H1 (cell line): ENCODE measurements around the gene SLC16A11. TPM values are rescaled to one million over a fixed set of nuclear protein-coding genes. Genes with fewer than 3 reads are reported as not detected.
A peak's percentile ranks its signal among the peaks of the same experiment; 100 is the strongest.

Experiments
- CTCF ChIA-PET: fragments of 300-600 bp; sonication (Branson Sonifier 250); formaldehyde crosslinking; loops from one replicate; lab custom pipeline; 2021; ENCODE audit not compliant: partially characterized antibody; lab: Charles Lee
- POLR2A ChIA-PET: fragments of 300-600 bp; sonication (Branson Sonifier 250); formaldehyde crosslinking; loops from one replicate; lab custom pipeline; 2021; ENCODE audit warnings: inconsistent platforms; ENCODE audit not compliant: partially characterized antibody; lab: Charles Lee
- DNase-seq, 2 experiments: peaks; one replicate each; pipeline versions ENCODE4 v3.0.0 to v3.0.0-alpha.2; 2010 to 2022; ENCODE audit warnings: low spot score in 2 of 2, low read depth in 1 of 2, mixed read lengths in 1 of 2
- FAIRE-seq: peaks from 2 replicates; lab custom pipeline; 2011; peaks lifted over from hg19 to GRCh38; lab: Jason Lieb, UNC
- H2AFZ ChIP-seq: 2 replicates; pipeline ENCODE4 v1.8.1; 2012; ENCODE audit warnings: low read length, inconsistent platforms
- H2AK5ac ChIP-seq: 2 replicates; pipeline ENCODE4 v1.6.1; 2013; ENCODE audit warnings: low read depth, low read length
- H2BK120ac ChIP-seq: replicated peaks from 2 replicates; pipeline ENCODE3; 2013; ENCODE audit warnings: low read depth, low read length, inconsistent platforms
- H2BK12ac ChIP-seq: 2 replicates; pipeline ENCODE4 v1.6.1; 2013; ENCODE audit warnings: low read depth, low read length
- H2BK15ac ChIP-seq: 2 replicates; pipeline ENCODE4 v1.6.1; 2013; ENCODE audit warnings: low read length
- H2BK20ac ChIP-seq: 2 replicates; pipeline ENCODE4 v1.6.1; 2013; ENCODE audit warnings: low read length
- H2BK5ac ChIP-seq: 2 replicates; pipeline ENCODE4 v1.6.1; 2013; ENCODE audit warnings: low read depth, low read length
- H3K14ac ChIP-seq: 2 replicates; pipeline ENCODE4 v1.6.1; 2013; ENCODE audit warnings: inconsistent platforms; ENCODE audit not compliant: insufficient read length
- H3K18ac ChIP-seq: 2 replicates; pipeline ENCODE4 v1.6.1; 2013; ENCODE audit warnings: low read length; ENCODE audit errors: extremely low read depth
- H3K23ac ChIP-seq: 2 replicates; pipeline ENCODE4 v1.6.1; 2013; ENCODE audit warnings: inconsistent platforms; ENCODE audit not compliant: insufficient read length
- H3K23me2 ChIP-seq: 2 replicates; pipeline ENCODE4 v1.6.1; 2013; ENCODE audit warnings: low read depth, low read length
- H3K27ac ChIP-seq: 2 replicates; pipeline ENCODE4 v1.6.1; 2011; ENCODE audit warnings: low read depth, low read length, inconsistent platforms
- H3K27me3 ChIP-seq, 4 experiments: replicated peaks in 1 of 4; 1 replicate in 1 of 4; 2 replicates in 3 of 4; pipeline versions ENCODE4 v1.6.1 to v1.8.1; 2011 to 2013; ENCODE audit warnings: low read length in 3 of 4, mild to moderate bottlenecking in 3 of 4, inconsistent platforms in 2 of 4, mixed read lengths in 2 of 4, moderate library complexity in 1 of 4; ENCODE audit not compliant: control insufficient read depth in 3 of 4, insufficient read depth in 3 of 4; ENCODE audit errors: extremely low read depth in 1 of 4
- H3K36me3 ChIP-seq, 4 experiments: 2 replicates each; pipeline versions ENCODE4 v1.6.1 to v1.8.1; 2011 to 2013; ENCODE audit warnings: mild to moderate bottlenecking in 4 of 4, low read length in 3 of 4, moderate library complexity in 2 of 4, control low read depth in 1 of 4, inconsistent platforms in 1 of 4; ENCODE audit not compliant: insufficient read depth in 4 of 4, control insufficient read depth in 2 of 4
- H3K4ac ChIP-seq: replicated peaks from 2 replicates; pipeline ENCODE3; 2013; ENCODE audit warnings: low read length, low read depth, mixed read lengths, inconsistent platforms; ENCODE audit not compliant: insufficient read length
- H3K4me1 ChIP-seq, 4 experiments: replicated peaks in 1 of 4; 1 replicate in 1 of 4; 2 replicates in 3 of 4; pipeline versions ENCODE4 v1.6.1 to v1.8.1; 2011 to 2013; ENCODE audit warnings: low read length in 3 of 4, inconsistent platforms in 2 of 4, mixed read lengths in 1 of 4; ENCODE audit not compliant: insufficient read depth in 4 of 4, control insufficient read depth in 3 of 4
- H3K4me2 ChIP-seq, 2 experiments: 2 replicates each; pipeline versions ENCODE4 v1.6.1 to v1.8.1; 2011 to 2013; ENCODE audit warnings: low read depth in 2 of 2, low read length in 2 of 2, control low read depth in 1 of 2, inconsistent platforms in 1 of 2, mild to moderate bottlenecking in 1 of 2; ENCODE audit not compliant: insufficient read depth in 1 of 2
- H3K4me3 ChIP-seq, 4 experiments: fragments of 200-600, 300-600 bp in 1 of 4; sonication (generic), shearing (Covaris generic), sonication (Bioruptor Twin) in 1 of 4; 2 replicates each; pipeline versions ENCODE4 v1.5.1 to v1.8.1; 2011 to 2016; ENCODE audit warnings: low read length in 4 of 4, low read depth in 3 of 4, control low read depth in 2 of 4, inconsistent platforms in 2 of 4, mild to moderate bottlenecking in 2 of 4, mixed read lengths in 1 of 4, moderate library complexity in 1 of 4; ENCODE audit not compliant: insufficient read depth in 2 of 4; ENCODE audit errors: extremely low read depth in 1 of 4
- H3K56ac ChIP-seq: replicated peaks from 2 replicates; pipeline ENCODE3; 2013; ENCODE audit warnings: low read depth, mild to moderate bottlenecking, mixed read lengths, low read length, inconsistent platforms; ENCODE audit not compliant: insufficient read length
- H3K79me1 ChIP-seq: 2 replicates; pipeline ENCODE4 v1.6.1; 2013; ENCODE audit warnings: low read depth, low read length, control low read depth
- H3K79me2 ChIP-seq, 2 experiments: 2 replicates each; pipeline versions ENCODE4 v1.6.1 to v1.8.1; 2012 to 2013; ENCODE audit warnings: low read length in 2 of 2, mild to moderate bottlenecking in 2 of 2, inconsistent platforms in 1 of 2; ENCODE audit not compliant: insufficient read depth in 2 of 2, control insufficient read depth in 1 of 2
- H3K9ac ChIP-seq, 4 experiments: replicated peaks in 1 of 4; 1 replicate in 1 of 4; 2 replicates in 3 of 4; pipeline versions ENCODE4 v1.6.1 to v1.8.1; 2011 to 2013; ENCODE audit warnings: low read depth in 3 of 4, low read length in 3 of 4, control low read depth in 2 of 4, mild to moderate bottlenecking in 2 of 4, moderate library complexity in 2 of 4, inconsistent platforms in 1 of 4; ENCODE audit errors: extremely low read depth in 1 of 4
- H3K9me3 ChIP-seq, 2 experiments: 2 replicates each; pipeline versions ENCODE4 v1.6.1 to v1.8.1; 2012 to 2013; ENCODE audit warnings: mild to moderate bottlenecking in 2 of 2, moderate library complexity in 2 of 2, control low read depth in 1 of 2, inconsistent platforms in 1 of 2, low read depth in 1 of 2, low read length in 1 of 2, mixed read lengths in 1 of 2; ENCODE audit not compliant: insufficient read depth in 2 of 2
- H4K20me1 ChIP-seq, 2 experiments: replicated peaks in 1 of 2; 2 replicates each; pipeline versions ENCODE3 to v1.8.1; 2011 to 2013; ENCODE audit warnings: inconsistent platforms in 2 of 2, low read length in 2 of 2, mild to moderate bottlenecking in 1 of 2; ENCODE audit not compliant: insufficient read depth in 2 of 2, control insufficient read depth in 1 of 2
- H4K5ac ChIP-seq: 2 replicates; pipeline ENCODE4 v1.6.1; 2013; ENCODE audit warnings: low read length, low read depth, mixed read lengths, inconsistent platforms; ENCODE audit not compliant: insufficient read length
- H4K8ac ChIP-seq: 2 replicates; pipeline ENCODE4 v1.8.0; 2013; ENCODE audit warnings: mild to moderate bottlenecking, moderate library complexity, low read length, inconsistent platforms; ENCODE audit not compliant: insufficient read depth; ENCODE audit errors: extremely low read depth
- H4K91ac ChIP-seq: replicated peaks from 2 replicates; pipeline ENCODE3; 2013; ENCODE audit warnings: low read length, mixed read lengths, inconsistent platforms; ENCODE audit not compliant: insufficient read length
- BRCA1 ChIP-seq: IDR thresholded peaks from 2 replicates; pipeline ENCODE4 v1.6.1; 2012; ENCODE audit warnings: low read depth, low read length, improper control_type of control experiment
- JUN ChIP-seq: IDR thresholded peaks from 2 replicates; pipeline ENCODE4 v1.6.1; 2011; ENCODE audit warnings: low read depth, mild to moderate bottlenecking, improper control_type of control experiment, low read length
- KDM4A ChIP-seq: IDR thresholded peaks from one replicate; pipeline ENCODE4 v1.7.1; 2012; ENCODE audit warnings: low read depth, mild to moderate bottlenecking, moderate library complexity, low read length, inconsistent platforms; ENCODE audit not compliant: severe bottlenecking
- NRF1 ChIP-seq: IDR thresholded peaks from 2 replicates; pipeline ENCODE4 v1.6.1; 2011; ENCODE audit warnings: mild to moderate bottlenecking, low read depth, low read length, improper control_type of control experiment
- PHF8 ChIP-seq: fragments of 200-600 bp; sonication (generic); conservative IDR thresholded peaks from 2 replicates; pipeline ENCODE4 v1.7.1; 2012; ENCODE audit warnings: low read depth, mild to moderate bottlenecking, inconsistent platforms, low read length, moderate library complexity
- RAD21 ChIP-seq, 2 experiments: IDR thresholded peaks in 1 of 2; conservative IDR thresholded peaks in 1 of 2; 2 replicates each; pipeline ENCODE4 v1.6.1; 2011; ENCODE audit warnings: low read depth in 2 of 2, low read length in 2 of 2, improper control_type of control experiment in 1 of 2, inconsistent platforms in 1 of 2, mild to moderate bottlenecking in 1 of 2, moderate library complexity in 1 of 2
- RBBP5 ChIP-seq: IDR thresholded peaks from 2 replicates; pipeline ENCODE4 v1.7.1; 2012; ENCODE audit warnings: low read depth, mild to moderate bottlenecking, inconsistent platforms, low read length, moderate library complexity, borderline replicate concordance
- TAF1 ChIP-seq: IDR thresholded peaks from 2 replicates; pipeline ENCODE4 v1.6.1; 2011; ENCODE audit warnings: mild to moderate bottlenecking, low read depth, low read length
- WGBS, 2 experiments: shearing (Covaris generic) in 1 of 2; methylation state at CpG; one replicate each; pipeline versions ENCODE4 v1.1.6 to v1.1.7; 2013 to 2015; ENCODE audit warnings: low lambda C conversion rate in 2 of 2, mixed read lengths in 2 of 2, inconsistent platforms in 1 of 2, low coverage in 1 of 2, missing lambda C conversion rate in 1 of 2; ENCODE audit not compliant: insufficient replicate concordance in 2 of 2, insufficient coverage in 1 of 2, insufficient read length in 1 of 2; ENCODE audit errors: extremely low coverage in 1 of 2, missing lambda C conversion rate in 1 of 2; 5-methylcytosine and 5-hydroxymethylcytosine counted together
- polyA plus RNA-seq, 7 experiments: library from polyadenylated mRNA; depleted of rRNA in 3 of 7; stranded (reverse) in 5 of 7; unstranded in 2 of 7; fragments of >200 nt in 5 of 7; fragments of 200-250 nt in 2 of 7; gene quantifications; 1 replicate in 5 of 7; 2 replicates in 1 of 7; 4 replicates in 1 of 7; pipeline versions ENCODE4 v1.2.1 to v1.2.3, GENCODE V29; 2011 to 2013; ENCODE audit warnings: missing spikeins in 2 of 7, mixed read lengths in 2 of 7
- total RNA-seq: library from RNA; stranded (reverse); fragmentation: NEBNext Ultra II Directional; extraction: Animal tissue kit (Norgen Biotek cat#: 25700); gene quantifications from 2 replicates; pipeline ENCODE4 v1.2.1, GENCODE V29; 2021
- TF ChIP-seq, protein P1 (sequence below): IDR thresholded peaks from 2 replicates; pipeline ENCODE4 v1.6.1; 2011; ENCODE audit warnings: low read length, improper control_type of control experiment

The SLC16A11 gene
- total and polyA plus RNA-seq, 2 of the 8 experiments (the other 6 are each of a cell fraction or from before 2014, with no cell fraction given): 0.35 to 0.39 TPM

DNA sequence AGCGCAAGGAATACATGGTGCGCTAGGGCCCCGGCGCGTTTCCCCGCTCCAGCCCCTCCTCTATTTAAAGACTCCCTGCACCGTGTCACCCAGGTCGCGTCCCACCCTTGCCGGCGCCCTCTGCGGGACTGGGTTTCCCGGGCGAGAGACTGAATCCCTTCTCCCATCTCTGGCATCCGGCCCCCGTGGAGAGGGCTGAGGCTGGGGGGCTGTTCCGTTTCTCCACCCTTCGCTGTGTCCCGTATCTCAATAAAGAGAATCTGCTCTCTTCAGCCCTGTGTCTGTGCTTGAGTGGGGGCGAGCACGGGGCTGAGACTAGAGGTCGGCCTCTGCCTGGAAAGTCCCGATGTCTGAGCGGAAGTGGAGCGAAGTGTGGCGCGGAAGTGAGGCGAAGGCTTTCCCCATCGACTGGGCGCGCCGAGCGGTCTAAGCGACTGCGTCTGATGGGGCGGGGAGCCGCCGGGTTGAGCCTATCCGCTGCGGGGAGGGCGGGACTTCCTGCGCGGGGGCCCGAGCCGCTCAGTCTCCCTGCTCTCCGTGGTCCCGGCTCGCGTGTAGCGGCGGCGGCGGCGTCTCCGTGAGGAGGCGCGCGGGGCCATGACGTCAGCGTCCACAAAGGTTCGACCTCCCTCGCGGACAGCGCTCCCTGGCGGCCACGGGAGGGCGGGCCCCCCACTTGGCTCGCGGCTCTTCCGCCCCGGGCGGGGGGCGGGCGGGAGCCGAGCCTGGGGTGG, 29.5 kb downstream of the SLC16A11 start:
- CTCF ChIA-PET: interaction anchor here (1.4 kb wide), 2 partner anchors 10 to 103 kb away, joined by 3 read pairs; no protein-coding TSS in a partner anchor
- Histone ChIP-seq H3K36me3 (peaks cover 0 to 4% (median 2%) of the 10 kb centered on the region in 4 experiments; a peak in 3 of 8 replicates), H2AFZ (peak overlapping the region; percentile 42; the same call in 1 of the 2 replicates)
- TF ChIP-seq, protein P1, sequence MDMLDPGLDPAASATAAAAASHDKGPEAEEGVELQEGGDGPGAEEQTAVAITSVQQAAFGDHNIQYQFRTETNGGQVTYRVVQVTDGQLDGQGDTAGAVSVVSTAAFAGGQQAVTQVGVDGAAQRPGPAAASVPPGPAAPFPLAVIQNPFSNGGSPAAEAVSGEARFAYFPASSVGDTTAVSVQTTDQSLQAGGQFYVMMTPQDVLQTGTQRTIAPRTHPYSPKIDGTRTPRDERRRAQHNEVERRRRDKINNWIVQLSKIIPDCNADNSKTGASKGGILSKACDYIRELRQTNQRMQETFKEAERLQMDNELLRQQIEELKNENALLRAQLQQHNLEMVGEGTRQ: no peak
- TF ChIP-seq BRCA1: no peak
- peak; percentile 76 for TF ChIP-seq TAF1
- TF ChIP-seq RAD21 (IDR thresholded peaks at IDR 0.05 in 1 of 2, conservative IDR thresholded peaks at IDR 0.05 in 1 of 2; ENCODE audit: low read depth in 2 of 2, low read length in 2 of 2): 0 out of 4 replicates have a peak, but pooled peaks of 1 of the 2 experiments have one; percentile 7
- TF ChIP-seq RBBP5: 0 out of 2 replicates have a peak, but pooled peaks have one; percentile 59
- TF ChIP-seq PHF8: peak; percentile 51; the same call in 1 of the 2 replicates
- TF ChIP-seq KDM4A: peak; percentile 61
- TF ChIP-seq JUN: no peak
- no peak for TF ChIP-seq NRF1

More for the DNA sequence above, 29.5 kb downstream of the SLC16A11 start:
- H3K9me3 ChIP-seq: no peaks in the 10 kb centered on the region
- H3K9ac ChIP-seq: peak overlapping the region; percentile 54 to 64 (median 56); a peak in 6 of 7 replicates
- peak overlapping the region; percentile 86 for H3K4ac ChIP-seq
- H3K79me1 ChIP-seq: peaks cover 7% of the 10 kb centered on the region; the same call in 1 of the 2 replicates
- DNase-seq (peak; percentile 81 to 92), FAIRE-seq (no peak)
- H2BK120ac ChIP-seq: no peak overlapping the region
- no peak overlapping the region; the same call in 1 of the 2 replicates for H3K18ac ChIP-seq
- no peak overlapping the region for H3K14ac ChIP-seq
- no peak overlapping the region for H2BK20ac ChIP-seq
- H2BK15ac ChIP-seq: no peak overlapping the region
- peaks cover 0 to 23% (median 11%) of the 10 kb centered on the region in 4 experiments; a peak in 6 of 7 replicates for H3K4me1 ChIP-seq
- peak overlapping the region; percentile 75 for H2BK5ac ChIP-seq
- peak overlapping the region; percentile 91; the same call in 1 of the 2 replicates for H4K8ac ChIP-seq
- peak overlapping the region; percentile 66 to 96 for H3K4me2 ChIP-seq
- H3K23ac ChIP-seq: no peak overlapping the region
- peak overlapping the region; percentile 34 for H4K91ac ChIP-seq
- POLR2A ChIA-PET: interaction anchor here (0.9 to 1.3 kb wide), 2 partner anchors 9 to 101 kb away, joined by 3 read pairs; no protein-coding TSS in a partner anchor
- peak overlapping the region; percentile 80 for H4K5ac ChIP-seq
- peak overlapping the region; percentile 52 for H3K56ac ChIP-seq
- WGBS, 2 experiments: 5% methylated on average over 33 of the region's 75 CpGs; no CpG with 5 or more reads in 1 of the 2 experiments
- H3K79me2 ChIP-seq: peaks cover 0 to 38% of the 10 kb centered on the region in 2 experiments; a peak in 3 of 4 replicates
- peak overlapping the region; percentile 59; the same call in 1 of the 2 replicates for H3K27ac ChIP-seq
- peaks cover 14% of the 10 kb centered on the region for H3K23me2 ChIP-seq
- no peaks in the 10 kb centered on the region for H3K27me3 ChIP-seq
- peak overlapping the region; percentile 86 to 100 (median 88) for H3K4me3 ChIP-seq
- no peaks in the 10 kb centered on the region for H4K20me1 ChIP-seq
- H2AK5ac ChIP-seq: no peak overlapping the region
- H2BK12ac ChIP-seq: no peak overlapping the region
